Peyer's patch (tissue), 4 donors: ENCODE measurements around the gene C20orf96.

Experiments
- POLR2A ChIP-seq, 2 donors: fragments of 450-650 bp; IDR thresholded peaks; one replicate each; pipeline ENCODE4 v1.5.1; 2017; ENCODE audit warnings: antibody characterized with exemption in 2 of 2, mild to moderate bottlenecking in 2 of 2, moderate library complexity in 2 of 2
- TF ChIP-seq, protein P1 (sequence below), 6 experiments: fragments of 450-650 bp in 4 of 6; fragments of 200-600 bp in 2 of 6; sonication (generic) in 1 of 6; IDR thresholded peaks; one replicate each; pipeline ENCODE4 v1.5.1; 2017 to 2019; ENCODE audit warnings: antibody characterized with exemption in 6 of 6, mild to moderate bottlenecking in 3 of 6, moderate library complexity in 1 of 6

DNA sequence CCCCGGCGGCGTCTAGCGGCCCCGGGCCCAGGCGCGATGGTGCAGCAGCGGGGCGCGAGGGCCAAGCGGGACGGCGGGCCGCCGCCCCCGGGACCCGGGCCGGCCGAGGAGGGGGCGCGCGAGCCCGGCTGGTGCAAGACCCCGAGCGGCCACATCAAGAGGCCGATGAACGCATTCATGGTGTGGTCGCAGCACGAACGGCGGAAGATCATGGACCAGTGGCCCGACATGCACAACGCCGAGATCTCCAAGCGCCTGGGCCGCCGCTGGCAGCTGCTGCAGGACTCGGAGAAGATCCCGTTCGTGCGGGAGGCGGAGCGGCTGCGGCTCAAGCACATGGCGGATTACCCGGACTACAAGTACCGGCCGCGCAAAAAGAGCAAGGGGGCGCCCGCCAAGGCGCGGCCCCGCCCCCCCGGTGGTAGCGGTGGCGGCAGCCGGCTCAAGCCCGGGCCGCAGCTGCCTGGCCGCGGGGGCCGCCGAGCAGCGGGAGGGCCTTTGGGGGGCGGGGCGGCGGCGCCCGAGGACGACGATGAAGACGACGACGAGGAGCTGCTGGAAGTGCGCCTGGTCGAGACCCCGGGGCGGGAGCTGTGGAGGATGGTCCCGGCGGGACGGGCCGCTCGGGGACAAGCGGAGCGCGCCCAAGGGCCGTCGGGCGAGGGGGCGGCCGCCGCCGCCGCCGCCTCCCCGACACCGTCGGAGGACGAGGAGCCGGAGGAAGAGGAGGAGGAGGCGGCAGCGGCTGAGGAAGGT, 35.5 kb upstream of the C20orf96 start:
- TF ChIP-seq, protein P1, sequence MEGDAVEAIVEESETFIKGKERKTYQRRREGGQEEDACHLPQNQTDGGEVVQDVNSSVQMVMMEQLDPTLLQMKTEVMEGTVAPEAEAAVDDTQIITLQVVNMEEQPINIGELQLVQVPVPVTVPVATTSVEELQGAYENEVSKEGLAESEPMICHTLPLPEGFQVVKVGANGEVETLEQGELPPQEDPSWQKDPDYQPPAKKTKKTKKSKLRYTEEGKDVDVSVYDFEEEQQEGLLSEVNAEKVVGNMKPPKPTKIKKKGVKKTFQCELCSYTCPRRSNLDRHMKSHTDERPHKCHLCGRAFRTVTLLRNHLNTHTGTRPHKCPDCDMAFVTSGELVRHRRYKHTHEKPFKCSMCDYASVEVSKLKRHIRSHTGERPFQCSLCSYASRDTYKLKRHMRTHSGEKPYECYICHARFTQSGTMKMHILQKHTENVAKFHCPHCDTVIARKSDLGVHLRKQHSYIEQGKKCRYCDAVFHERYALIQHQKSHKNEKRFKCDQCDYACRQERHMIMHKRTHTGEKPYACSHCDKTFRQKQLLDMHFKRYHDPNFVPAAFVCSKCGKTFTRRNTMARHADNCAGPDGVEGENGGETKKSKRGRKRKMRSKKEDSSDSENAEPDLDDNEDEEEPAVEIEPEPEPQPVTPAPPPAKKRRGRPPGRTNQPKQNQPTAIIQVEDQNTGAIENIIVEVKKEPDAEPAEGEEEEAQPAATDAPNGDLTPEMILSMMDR (IDR thresholded peaks at IDR 0.05), result no peak
- no peak for TF ChIP-seq POLR2A (IDR thresholded peaks at IDR 0.05)
